ENCODE data around the gene ITPR2. TPM values are rescaled to one million over a fixed set of nuclear protein-coding genes. Genes with fewer than 3 reads are reported as not detected.

ITPR2 gene
- total and polyA plus RNA-seq, 4 donors: 4.1 to 47.0 (median 26.5) TPM

DNA sequence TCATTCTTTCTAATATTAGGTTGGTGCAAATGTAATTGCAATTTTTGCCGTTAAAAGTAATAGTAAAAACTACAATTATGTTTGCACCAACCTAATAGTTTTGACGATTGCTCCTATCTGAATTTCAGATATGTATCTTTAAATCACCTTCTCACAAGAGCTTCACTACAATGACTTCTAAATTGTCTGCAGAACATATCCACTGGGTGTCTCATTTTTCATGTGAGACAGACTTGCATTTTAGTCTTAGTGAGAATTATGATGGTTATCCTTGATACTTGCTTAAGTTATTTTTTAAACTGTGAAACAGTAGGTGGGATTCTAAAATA is 84.6 kb downstream of the ITPR2 start:
- no peak overlapping the region for H3K4me3 ChIP-seq
- TF ChIP-seq, protein P1, sequence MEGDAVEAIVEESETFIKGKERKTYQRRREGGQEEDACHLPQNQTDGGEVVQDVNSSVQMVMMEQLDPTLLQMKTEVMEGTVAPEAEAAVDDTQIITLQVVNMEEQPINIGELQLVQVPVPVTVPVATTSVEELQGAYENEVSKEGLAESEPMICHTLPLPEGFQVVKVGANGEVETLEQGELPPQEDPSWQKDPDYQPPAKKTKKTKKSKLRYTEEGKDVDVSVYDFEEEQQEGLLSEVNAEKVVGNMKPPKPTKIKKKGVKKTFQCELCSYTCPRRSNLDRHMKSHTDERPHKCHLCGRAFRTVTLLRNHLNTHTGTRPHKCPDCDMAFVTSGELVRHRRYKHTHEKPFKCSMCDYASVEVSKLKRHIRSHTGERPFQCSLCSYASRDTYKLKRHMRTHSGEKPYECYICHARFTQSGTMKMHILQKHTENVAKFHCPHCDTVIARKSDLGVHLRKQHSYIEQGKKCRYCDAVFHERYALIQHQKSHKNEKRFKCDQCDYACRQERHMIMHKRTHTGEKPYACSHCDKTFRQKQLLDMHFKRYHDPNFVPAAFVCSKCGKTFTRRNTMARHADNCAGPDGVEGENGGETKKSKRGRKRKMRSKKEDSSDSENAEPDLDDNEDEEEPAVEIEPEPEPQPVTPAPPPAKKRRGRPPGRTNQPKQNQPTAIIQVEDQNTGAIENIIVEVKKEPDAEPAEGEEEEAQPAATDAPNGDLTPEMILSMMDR (IDR thresholded peaks at IDR 0.05; ENCODE audit: control extremely low read depth, extremely low read depth): no peak
- no peak overlapping the region for H3K9ac ChIP-seq (ENCODE audit: insufficient read depth in 1 of 2, low read length in 2 of 2)
- WGBS, 2 donors: 81 to 89% methylated on average over 2 of the region's 2 CpGs
- no peaks in the 10 kb centered on the region for H3K36me3 ChIP-seq (ENCODE audit: control insufficient read depth in 4 of 4, insufficient read depth in 4 of 4, low read length in 4 of 4)
- no peaks in the 10 kb centered on the region for H3K27me3 ChIP-seq (ENCODE audit: control insufficient read depth in 3 of 3, insufficient read depth in 3 of 3, low read length in 2 of 3)
- ATAC-seq (ENCODE audit: insufficient read depth, low FRiP score): no peak
- no peak for DNase-seq
- H3K27ac ChIP-seq (ENCODE audit: low read depth in 1 of 2, low read length in 1 of 2): no peak overlapping the region
- H3K4me1 ChIP-seq (ENCODE audit: control insufficient read depth in 5 of 5, insufficient read depth in 5 of 5, low read length in 5 of 5): peaks cover 0 to 1% (median 0%) of the 10 kb centered on the region in 5 donors
- H3K9me3 ChIP-seq (ENCODE audit: control insufficient read depth in 4 of 4, insufficient read depth in 3 of 4, low read length in 3 of 4): no peaks in the 10 kb centered on the region

DNA sequence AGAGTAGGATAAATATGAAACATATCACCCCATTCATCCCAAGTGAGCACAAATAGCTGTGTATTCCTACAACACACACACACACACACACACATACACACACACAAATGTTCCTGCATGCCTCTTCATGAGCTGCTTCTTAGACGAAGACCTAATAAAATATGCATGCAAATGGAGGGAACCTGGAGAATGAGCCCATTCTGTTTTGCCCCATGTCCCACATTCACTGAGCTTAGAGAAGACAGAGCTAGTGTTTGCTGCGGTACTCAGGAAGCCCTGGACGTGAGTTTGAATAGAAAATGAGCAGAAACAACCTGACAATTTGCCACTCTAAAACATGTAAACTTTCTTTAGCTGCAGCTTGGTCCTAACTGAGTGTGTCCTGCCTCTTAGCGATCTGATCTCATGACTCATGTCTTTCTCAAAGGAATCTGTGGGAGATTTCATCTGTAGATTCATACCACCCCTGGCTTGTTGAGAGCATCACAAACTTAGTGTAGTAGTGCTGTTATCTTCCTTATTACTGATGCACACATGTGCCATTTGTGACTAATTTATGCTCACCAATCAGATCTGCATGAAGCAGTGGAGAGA is 86.8 kb downstream of the ITPR2 start:
- ATAC-seq (ENCODE audit: insufficient read depth, low FRiP score) (no peak), DNase-seq (no peak)
- H3K9me3 ChIP-seq (ENCODE audit: control insufficient read depth in 4 of 4, insufficient read depth in 3 of 4, low read length in 3 of 4): no peaks in the 10 kb centered on the region
- no peak overlapping the region for H3K27ac ChIP-seq (ENCODE audit: low read depth in 1 of 2, low read length in 1 of 2)
- WGBS, 2 donors: 73 to 76% methylated on average over 4 of the region's 4 CpGs
- H3K4me3 ChIP-seq: no peak overlapping the region
- no peaks in the 10 kb centered on the region for H3K27me3 ChIP-seq (ENCODE audit: control insufficient read depth in 3 of 3, insufficient read depth in 3 of 3, low read length in 2 of 3)
- H3K36me3 ChIP-seq (ENCODE audit: control insufficient read depth in 4 of 4, insufficient read depth in 4 of 4, low read length in 4 of 4): no peaks in the 10 kb centered on the region
- H3K4me1 ChIP-seq (ENCODE audit: control insufficient read depth in 5 of 5, insufficient read depth in 5 of 5, low read length in 5 of 5): peaks cover 0 to 6% (median 0%) of the 10 kb centered on the region in 5 donors
- H3K9ac ChIP-seq (ENCODE audit: insufficient read depth in 1 of 2, low read length in 2 of 2): no peak overlapping the region
- TF ChIP-seq, protein P1 (IDR thresholded peaks at IDR 0.05; ENCODE audit: control extremely low read depth, extremely low read depth): no peak

DNA sequence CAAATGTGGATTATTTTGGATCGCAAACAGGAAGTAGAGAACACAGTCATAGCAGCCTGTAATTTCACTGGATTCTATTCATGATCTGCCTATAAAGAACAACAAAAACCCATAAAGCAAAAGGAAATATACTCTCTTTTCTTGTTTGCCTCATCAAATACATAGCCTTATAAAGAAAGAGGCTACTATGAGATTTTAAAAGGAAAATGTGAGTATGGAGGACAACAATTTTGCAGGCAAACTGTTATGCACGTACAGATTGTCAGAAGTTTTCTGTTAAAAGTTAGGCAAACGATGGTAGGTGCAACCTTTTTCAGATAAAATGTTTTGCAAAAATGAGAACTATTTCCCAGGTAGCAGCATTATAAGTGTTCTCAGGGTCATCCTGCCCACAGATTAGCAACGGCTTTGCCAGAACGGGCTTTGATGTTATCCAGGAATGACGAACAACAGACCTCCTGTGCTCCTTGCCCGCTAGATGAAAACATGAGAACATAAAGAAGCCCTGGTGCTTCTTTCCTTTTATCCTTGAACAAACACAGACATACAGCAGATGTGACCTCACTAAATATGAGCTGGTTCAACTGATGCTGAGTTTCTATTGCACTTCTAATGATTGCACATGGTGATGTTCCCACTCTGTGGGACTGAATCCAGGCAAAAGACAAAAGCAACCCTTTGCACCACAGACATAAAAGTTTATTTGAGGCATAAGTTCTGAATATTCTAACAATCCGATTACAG is 88.1 kb downstream of the ITPR2 start:
- H3K4me1 ChIP-seq (ENCODE audit: control insufficient read depth in 5 of 5, insufficient read depth in 5 of 5, low read length in 5 of 5): peaks cover 0 to 10% (median 0%) of the 10 kb centered on the region in 5 donors
- H3K9me3 ChIP-seq (ENCODE audit: control insufficient read depth in 4 of 4, insufficient read depth in 3 of 4, low read length in 3 of 4): no peaks in the 10 kb centered on the region
- no peak overlapping the region for H3K27ac ChIP-seq (ENCODE audit: low read depth in 1 of 2, low read length in 1 of 2)
- TF ChIP-seq, protein P1 (IDR thresholded peaks at IDR 0.05; ENCODE audit: control extremely low read depth, extremely low read depth): no peak
- ATAC-seq (ENCODE audit: insufficient read depth, low FRiP score) (no peak), DNase-seq (no peak)
- 87 to 91% methylated on average over 8 of the region's 8 CpGs for WGBS, 2 donors
- H3K4me3 ChIP-seq: no peak overlapping the region
- H3K36me3 ChIP-seq (ENCODE audit: control insufficient read depth in 4 of 4, insufficient read depth in 4 of 4, low read length in 4 of 4): no peaks in the 10 kb centered on the region
- H3K9ac ChIP-seq (ENCODE audit: insufficient read depth in 1 of 2, low read length in 2 of 2): no peak overlapping the region
- no peaks in the 10 kb centered on the region for H3K27me3 ChIP-seq (ENCODE audit: control insufficient read depth in 3 of 3, insufficient read depth in 3 of 3, low read length in 2 of 3)
